ENCODE data around the gene SRC. TPM values are rescaled to one million over a fixed set of nuclear protein-coding genes. Genes with fewer than 3 reads are reported as not detected.

SRC gene
- total RNA-seq, 1 donor from 2014 or later = 20.8 TPM

DNA sequence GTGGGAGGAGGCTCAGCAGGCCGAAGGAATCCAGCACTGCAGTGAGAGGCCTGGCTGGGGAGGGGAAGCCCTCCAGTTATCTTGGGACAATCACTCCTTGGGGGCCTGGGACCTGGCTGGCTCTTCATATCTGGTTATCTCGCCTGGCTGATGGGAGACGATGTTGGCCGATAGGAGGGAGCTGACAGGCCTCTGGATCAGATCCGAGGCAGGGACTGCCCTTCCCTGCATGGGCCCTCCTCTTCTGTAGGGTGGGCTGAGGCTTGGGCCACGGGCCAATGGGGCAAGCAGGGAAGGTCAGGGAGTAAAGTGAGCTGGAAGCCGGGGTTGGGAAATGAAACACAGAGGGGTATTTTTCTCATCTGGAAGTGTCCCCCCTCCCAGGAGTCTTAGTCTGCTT lies 31.3 kb upstream of the SRC start:
- FAIRE-seq (no peak), DNase-seq (ENCODE audit: low spot score in 2 of 2) (no peak)

DNA sequence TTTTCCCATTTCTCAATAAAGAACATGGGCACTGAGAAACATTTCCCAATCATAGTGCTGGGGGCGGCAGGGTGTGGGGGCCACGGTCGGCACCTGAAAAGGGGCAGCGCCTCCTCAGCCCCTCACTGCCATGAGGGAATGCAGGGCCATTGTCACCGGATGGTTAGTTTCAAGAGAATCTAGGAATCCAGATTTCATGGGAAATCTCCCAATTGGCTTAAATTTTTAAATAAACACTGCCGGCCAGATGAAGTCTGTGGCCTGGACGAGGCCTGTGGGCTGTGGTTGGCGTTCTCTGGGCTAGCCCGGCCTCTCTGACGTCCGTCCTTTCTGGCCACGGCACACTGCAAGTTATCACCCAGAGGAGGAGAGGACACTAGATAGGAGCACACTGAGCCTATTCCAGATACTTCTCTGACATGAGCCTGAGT lies 30.9 kb upstream of the SRC start:
- FAIRE-seq (no peak), DNase-seq (ENCODE audit: low spot score in 2 of 2) (no peak)

DNA sequence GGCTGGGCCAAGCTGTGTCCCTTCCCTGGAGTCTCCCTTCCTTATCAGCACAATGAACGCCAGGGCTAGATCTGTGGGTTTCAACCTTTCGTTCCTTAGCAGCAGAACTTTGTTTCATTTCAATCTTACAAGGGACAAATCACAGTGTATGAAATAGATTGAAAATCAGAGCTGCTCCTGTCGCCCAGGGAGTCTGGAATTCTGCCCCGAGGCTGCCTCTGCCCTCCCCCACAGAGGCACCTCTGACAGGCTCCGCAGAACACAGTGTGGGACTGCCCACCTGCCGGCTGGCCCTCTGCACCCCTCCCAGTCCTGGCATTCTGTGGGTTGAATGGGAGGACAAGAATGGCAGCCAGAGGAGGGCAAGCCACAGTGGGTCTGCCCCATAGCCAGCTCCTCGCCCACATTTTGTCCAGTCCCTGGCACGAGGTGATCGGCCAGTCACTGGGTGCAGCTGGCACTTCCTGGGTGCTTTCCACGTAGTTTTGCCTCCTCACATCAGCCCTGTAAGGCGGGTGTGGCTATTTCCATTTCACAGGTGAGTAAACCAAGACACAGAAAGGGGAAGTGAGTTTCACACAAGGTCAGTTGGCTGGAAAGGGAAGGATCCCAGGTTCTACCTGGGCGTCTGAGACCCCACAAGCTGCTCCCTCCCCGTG lies 30.4 kb upstream of the SRC start:
- DNase-seq (ENCODE audit: low spot score in 2 of 2) (no peak), FAIRE-seq (no peak)

DNA sequence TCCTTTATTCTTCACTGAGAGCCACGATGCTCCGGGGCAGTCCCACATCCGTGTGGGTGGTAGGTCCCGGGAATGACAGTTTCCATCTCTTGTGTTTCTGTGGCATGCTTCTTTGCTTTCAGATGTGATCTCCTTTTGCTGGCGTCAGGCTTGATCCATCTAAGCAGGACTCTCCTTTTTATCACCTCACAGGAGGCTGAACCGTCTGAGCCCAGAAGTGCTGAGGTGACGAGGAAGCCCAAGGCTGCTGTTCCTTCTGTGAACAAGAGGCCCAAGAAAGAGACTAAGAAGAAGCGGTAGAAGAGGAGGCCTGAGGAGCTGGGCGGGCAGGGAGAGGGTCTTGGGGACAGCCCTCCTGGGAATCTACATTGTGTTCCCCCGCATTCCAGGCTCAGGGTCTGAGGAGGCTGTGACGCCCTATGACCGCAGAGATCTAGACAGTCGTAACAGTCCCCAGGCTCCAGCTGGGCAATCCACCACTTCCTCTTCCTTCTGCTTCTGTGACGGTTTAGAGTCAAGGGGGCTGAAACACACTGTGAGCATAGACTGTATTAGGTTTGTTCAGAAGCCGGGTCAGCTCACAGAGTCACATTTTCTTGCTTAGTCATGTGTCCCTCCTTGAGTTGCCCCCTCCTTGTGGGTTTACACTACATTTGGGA lies 29.7 kb upstream of the SRC start:
- no peak for FAIRE-seq
- DNase-seq (ENCODE audit: low spot score in 2 of 2) = no peak

DNA sequence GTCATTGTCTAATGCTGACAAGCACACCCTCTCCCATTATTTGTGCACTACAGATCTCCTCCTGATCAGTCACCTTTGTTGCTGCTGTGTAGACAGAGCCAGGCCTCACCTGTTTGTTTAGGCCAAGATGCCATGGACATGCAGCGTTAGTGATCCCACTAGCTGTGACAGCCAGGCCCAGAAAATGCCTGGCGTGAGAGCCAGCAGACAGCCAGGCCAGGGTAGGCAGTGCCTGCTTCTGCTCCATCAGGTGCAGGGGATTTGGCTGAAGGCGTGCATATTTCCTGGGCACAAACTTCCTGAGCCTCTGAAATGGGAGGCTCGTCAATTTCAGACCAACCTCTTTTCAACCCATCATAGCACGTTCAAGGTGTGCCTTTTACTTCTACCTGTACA lies 29.2 kb upstream of the SRC start:
- FAIRE-seq (no peak), DNase-seq (ENCODE audit: low spot score in 2 of 2) (no peak)

DNA sequence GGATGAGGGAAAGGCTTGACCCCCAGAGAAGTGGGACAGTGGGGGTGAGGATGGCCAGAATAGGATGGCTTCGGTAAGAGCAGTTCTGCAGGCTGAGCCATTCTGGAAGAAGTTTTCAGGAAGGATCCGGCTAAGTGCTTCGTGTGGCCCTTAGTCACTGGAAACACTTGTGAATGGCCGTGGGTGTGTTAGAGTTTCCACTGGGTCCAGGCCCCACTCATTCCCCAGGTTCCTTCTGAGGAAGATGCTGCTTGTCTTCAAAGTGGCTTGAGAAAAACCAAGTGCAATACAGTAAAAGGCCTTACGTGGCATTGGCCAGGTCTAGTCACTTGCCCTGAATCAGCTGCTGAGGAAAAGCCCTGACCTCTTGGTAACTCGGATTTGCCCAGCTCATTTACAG lies 28.6 kb upstream of the SRC start:
- FAIRE-seq = no peak

DNA sequence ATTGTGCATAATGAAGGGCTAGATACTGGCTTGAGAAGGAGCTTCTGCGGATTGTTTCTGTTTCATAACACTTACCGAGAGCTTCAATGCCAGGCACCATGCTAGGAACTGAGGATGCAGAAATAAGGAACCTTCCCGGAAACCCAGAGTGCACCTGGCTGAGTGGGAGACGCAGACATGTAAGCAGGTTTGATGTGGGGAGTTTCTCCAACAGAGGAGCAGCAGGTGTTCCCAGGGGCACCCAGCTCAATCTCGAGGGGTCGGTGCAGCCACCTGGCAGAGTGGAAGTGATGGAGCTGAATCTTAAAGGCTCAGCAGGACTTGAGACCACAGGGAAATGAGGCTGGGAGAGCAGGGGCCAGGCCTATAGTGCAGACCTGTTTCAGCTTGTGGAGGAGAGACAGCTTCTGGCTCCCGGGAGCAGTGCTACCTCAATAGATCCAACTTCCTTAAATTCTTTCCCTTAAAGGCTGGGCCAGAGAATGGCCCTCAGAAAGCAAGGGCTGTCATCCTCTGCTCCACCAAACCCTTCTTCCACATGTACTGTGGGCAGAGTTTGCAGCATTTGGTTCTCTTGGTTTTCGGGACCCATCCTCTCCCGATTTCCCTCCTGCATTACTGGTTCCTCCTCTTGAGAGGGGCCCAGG lies 27.8 kb upstream of the SRC start:
- FAIRE-seq = no peak
- no peak for DNase-seq (ENCODE audit: low spot score in 2 of 2)

More for the DNA sequence above, 28.6 kb upstream of the SRC start:
- no peak for DNase-seq (ENCODE audit: low spot score in 2 of 2)

DNA sequence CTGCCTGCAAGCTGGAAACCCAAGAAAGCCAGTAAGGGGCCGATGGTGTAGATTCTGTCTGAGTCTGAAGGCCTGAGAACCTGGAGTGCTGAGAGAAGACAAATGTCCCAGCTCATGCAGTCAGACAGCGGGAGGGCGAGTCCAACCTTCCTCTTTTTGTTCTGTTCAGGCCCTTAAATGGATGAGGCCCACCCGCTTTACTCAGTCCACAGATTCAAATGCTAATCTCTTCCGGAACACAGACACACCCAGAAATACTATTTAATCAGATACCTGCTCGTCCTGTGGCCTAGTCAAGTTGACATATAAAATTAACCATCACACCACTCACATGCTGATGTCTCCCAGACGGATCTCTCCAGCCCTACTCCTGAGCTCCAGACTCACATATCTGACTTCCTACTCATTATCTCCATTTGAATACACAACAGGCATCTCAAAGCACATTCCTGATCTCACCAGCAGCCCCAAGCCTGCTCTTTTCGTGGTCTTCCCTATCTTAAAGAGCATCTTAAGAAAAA lies 26.7 kb upstream of the SRC start:
- DNase-seq (ENCODE audit: low spot score in 2 of 2) = no peak

DNA sequence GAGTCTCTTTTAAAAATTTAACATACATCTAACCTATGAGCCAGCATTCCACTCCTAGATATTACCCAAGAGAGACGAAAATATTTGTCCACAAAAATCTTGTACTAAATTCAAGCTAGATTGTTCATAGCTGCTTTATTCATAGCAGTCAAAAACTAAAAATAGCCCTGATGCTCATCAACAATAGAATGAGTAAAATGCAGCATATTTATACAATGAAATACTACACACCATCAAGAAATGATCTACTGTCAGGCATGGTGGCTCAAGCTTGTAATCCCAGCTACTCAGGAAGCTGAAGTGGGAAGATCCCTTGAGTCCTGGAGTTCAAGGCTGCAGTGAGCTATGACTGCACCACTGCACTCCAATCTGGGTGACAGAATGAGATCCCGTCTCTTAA lies 22.0 kb upstream of the SRC start:
- DNase-seq (ENCODE audit: low spot score in 2 of 2) = no peak

More for the DNA sequence above, 26.7 kb upstream of the SRC start:
- no peak for FAIRE-seq

DNA sequence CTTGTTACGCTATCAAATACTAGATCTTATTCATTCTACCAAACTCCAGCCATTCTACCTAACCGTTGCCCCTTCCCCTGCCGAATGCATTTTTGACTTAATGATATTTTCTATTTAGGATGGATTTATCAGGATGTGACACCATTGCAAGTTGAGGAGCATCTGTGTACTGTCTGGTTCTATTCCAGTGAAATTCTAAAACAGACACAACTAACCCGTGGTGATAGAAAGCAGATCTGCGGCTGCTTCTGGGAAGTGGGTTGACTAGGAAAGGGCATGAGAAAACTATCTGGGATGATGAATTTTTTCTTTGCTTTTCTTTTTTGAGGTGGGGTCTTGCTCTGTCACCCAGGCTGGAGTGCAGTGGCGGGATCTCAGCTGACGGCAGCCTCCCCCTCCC lies 20.7 kb upstream of the SRC start:
- DNase-seq (ENCODE audit: low spot score in 2 of 2) (no peak), FAIRE-seq (no peak)

More for the DNA sequence above, 22.0 kb upstream of the SRC start:
- no peak for FAIRE-seq

DNA sequence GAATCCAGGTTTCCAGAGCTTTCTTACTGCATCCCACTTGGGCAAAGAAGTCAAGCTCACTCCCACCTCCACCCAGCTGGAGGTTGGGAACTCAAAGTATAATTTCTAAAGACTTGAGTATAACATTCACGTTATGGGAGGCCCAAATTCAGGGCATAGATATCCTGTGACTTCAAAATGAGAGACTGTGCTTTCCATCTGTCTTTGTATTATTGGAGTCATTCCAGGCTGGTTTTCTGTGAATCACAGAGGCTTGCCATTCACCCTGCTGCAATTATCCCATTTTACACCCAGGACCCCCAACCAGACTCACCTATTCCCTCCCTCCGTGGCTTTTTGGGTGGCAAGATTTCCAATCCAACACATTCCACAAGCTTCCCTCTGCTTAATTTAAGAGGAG lies 19.3 kb upstream of the SRC start:
- DNase-seq (ENCODE audit: low spot score in 2 of 2) = no peak
- no peak for FAIRE-seq

DNA sequence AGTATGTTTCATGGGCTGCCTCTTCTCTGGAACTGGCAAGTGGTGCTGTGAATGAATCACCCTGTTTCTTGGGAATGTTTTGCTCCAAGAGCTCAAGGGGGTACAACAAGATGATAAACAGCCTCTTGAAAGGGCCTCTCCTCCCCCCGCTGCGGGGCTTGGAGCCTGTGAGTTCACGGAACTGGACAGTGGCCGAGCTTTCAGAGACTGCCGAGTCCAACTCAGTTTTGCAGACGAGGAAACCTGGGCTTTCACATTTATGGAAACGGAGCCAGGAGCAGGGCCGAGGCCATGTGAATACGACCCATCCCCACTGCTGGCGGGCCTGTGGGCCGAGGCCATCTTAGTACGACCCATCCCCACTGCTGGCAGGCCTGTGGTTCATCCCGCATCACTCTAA lies 18.2 kb upstream of the SRC start:
- DNase-seq (ENCODE audit: low spot score in 2 of 2) (no peak), FAIRE-seq (no peak)

DNA sequence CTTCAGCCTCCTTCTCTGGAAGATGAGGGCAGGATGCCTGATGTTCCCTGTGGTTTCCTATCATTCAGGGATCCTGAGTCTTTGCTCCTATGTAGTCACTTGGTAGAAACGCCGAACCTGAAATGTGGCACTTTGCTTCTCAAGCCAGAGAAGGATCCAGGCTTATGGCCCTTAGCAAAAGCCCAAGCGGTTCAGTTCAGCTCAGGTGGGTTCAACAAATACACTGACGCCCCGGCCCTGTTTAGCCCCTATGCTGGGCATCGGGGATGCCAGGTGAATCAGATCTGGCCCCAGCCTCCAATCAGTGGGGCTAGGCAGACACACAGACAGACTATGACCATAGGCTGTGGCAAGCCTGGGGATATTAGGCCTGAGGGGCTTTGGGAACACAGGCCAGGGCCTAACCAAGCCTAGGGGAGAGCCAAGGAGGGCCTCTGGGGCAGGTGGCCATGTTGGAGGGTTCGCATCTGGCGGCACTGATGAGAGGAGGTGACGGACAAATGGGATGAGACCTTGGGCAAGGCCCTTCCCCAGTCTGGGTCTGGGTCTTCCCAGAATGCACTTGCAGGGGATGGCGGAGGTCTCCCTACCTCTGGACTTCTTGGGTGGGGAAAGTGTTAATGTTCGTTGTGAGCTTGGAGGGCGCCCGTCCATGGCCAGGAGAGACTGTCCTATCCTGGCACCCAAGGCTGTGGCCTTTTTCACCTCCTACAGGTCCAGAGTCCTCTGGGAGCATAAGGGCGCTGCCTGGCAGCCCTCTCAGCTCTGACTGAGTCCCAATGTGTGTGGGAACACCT lies 17.6 kb upstream of the SRC start:
- no peak for FAIRE-seq
- DNase-seq (ENCODE audit: low spot score in 2 of 2) = no peak

DNA sequence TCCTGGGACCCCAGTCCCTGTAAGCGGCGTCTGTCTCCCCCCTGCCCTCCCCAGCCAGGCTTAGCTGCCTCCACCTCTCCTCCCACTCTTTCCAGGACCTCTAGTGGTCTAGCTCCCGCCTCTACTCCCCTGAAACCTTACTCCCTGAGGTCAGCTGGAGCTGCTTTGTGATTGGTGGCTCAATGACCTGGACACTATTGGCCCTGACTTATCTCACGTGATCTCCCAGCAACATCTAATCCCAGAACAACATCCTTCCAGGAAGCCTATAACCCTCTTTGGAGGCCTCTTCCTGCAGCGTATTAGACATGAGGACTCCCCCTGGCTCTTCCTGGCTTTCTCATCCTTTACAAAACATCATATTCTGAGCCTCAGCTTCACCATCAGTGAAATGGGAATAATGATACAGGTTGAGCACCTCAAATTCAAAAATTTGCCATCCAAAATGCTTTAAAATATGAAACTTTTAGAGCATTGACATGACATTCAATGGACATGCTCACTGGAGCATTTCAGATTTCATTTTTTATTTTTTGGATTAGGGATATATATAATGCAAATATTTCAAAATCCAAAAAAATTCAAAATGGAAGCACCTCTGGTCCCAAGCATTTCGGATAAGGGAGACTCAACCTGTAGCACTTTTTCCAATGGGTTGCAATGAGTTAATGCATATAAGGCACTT lies 16.3 kb upstream of the SRC start:
- FAIRE-seq (no peak), DNase-seq (ENCODE audit: low spot score in 2 of 2) (no peak)

DNA sequence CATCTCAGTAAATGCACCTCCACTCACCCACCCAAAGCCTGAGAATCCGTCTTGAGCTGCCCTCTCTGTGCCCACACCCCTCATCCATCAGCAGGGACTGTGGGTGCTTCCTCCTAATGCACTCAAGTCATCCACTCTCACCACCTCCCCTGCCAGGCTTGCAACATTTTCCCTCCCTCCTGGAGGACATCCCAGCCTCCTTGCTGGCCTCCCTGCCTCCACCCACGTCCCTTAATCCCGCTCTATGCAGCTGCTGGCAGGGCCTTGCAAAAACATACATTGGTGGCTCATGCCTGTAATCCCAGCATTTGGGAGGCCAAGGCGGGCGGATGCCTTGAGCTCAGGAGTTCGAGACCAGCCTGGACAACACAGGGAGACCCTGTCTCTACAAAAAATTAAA lies 15.6 kb upstream of the SRC start:
- FAIRE-seq = no peak
- DNase-seq (ENCODE audit: low spot score in 2 of 2) = no peak

DNA sequence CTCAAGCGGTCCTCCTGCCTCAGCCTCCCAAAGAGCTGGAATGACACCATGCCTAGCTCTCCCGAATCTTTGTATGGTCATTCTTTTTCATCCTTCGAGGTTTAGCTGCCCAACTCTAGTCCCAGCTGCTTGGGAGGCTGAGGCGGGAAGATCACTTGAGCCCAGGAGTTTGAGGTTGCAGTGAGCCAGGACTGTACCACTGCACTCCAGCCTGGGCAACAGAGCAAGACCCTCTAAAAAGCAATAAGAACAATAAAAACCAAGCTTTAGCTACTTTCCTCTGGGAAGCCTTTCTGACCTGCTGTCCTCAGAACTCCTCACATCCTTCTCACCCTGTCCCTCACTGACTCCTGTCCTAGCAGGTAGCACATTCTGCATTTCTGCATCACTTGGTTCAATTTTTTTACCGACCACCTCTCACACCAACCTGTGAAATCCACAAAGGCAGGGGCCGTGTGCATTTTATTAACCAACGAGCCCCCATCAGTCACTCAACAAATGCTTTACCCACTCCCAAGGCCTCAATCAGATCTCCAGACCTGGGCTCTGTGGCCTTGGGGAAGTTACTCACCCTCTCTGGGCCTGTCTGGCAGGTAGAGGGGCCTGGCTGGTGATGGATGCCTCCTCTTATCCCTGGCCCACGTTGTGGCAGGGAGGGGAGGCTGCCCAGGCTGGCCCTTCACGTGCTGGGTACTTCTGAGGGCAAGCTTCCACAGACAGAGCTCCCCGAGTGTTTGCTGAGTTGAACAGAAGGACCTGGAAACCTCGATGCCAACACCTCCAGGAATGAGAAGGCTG lies 14.7 kb upstream of the SRC start:
- DNase-seq (ENCODE audit: low spot score in 2 of 2) = no peak
- no peak for FAIRE-seq

DNA sequence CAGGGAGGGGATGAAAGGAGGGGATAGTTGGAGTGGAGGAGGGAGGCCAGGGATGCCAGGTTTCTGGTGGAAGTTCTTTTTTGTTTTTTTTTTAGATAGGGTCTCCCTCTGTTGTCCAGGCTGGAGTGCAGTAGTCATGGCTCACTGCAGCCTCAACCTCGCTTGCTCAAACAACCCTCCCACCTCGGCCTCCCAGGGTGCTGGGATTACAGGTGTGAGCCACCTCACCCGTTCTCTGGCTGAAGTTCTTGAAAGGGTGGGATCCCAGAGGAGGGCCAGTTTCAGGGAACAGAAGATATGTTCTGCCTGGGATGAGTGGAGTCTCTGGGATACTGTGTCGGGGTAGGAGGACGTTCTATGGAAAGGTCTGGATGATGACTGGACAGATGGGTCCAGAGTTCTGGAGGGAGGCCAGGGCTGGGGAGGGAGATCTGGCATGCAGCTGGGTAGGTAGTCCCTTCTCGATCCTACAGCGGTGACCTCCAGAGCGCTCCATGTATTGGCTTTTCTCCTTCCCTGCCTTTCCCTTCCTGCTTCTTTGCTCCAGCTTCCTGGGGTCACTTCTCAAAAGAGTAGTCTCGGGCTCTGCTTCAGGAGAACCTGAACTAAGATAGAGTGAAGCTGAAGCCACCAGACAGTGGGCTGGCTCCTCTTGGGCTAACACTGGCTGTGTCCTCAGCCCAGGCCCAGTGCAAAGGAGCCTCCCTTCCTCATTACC lies 12.7 kb upstream of the SRC start:
- FAIRE-seq (no peak), DNase-seq (ENCODE audit: low spot score in 2 of 2) (no peak)

DNA sequence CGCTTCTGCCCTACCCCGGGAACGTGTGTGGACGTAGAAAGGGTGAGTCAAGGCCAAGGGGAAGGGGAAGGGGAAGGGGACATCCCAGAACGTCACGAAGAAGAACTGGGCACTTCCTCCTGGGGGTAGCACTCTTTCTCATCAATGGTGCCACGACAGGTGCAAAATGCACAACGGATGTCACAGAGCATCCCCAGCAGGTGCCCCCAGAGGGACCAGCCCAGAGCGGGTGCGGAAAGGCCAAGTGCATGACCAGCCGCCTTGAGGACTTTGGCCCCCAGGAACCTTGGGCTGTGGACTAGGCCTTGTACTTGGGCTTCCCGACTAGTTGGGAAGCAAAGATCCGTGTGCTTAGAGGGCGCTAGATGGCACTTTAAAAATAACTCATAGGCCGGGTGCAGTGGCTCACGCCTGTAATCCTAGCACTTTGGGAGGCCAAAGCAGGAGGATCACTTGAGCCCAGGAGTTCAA lies 12.1 kb upstream of the SRC start:
- DNase-seq (ENCODE audit: low spot score in 2 of 2) (no peak), FAIRE-seq (no peak)

DNA sequence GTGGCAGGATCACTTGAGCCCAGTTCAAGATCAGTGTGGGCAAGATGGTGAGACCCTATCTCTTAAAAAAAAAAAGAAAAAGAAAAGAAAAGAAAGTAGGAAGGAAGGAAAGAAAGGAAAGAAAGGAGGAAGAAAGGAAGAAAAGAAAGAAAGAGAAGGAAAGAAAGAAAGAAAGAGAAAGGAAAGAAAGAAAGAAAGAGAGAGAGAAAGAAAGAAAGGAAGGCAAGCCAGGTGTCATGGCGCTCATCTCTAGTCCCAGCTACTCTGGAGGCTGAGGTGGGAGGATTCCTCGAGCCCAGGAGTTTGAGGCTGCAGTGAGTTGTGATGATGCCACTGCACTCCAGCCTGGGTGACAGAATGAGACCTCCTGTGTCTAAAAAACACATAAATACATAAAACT lies 11.5 kb upstream of the SRC start:
- DNase-seq (ENCODE audit: low spot score in 2 of 2) = no peak
- FAIRE-seq = no peak

Measured in frontal cortex (tissue), 4 donors.